Tibial artery (tissue), 4 donors: Measurements from ENCODE around the gene TMEM128.

Experiments used
- DNase-seq, 2 donors: peaks; one replicate each; pipeline ENCODE4 v3.0.0-alpha.2; 2019
- H3K27ac ChIP-seq, 2 donors: fragments of 200-600 bp; sonication (generic) in 1 of 2; 1 replicate in 1 of 2; 2 replicates in 1 of 2; pipeline ENCODE4 v1.5.1; 2018 to 2019; ENCODE audit warnings: mild to moderate bottlenecking in 1 of 2
- H3K27me3 ChIP-seq, 2 donors: fragments of 200-600 bp; sonication (generic) in 1 of 2; one replicate each; pipeline versions ENCODE4 v1.5.1 to v1.6.0; 2016 to 2019
- H3K36me3 ChIP-seq, 3 donors: fragments of 200-600 bp; sonication (generic) in 2 of 3; one replicate each; pipeline ENCODE4 v1.5.1; 2016 to 2019; ENCODE audit warnings: mild to moderate bottlenecking in 2 of 3
- H3K4me1 ChIP-seq, 4 donors: fragments of 200-600 bp; sonication (generic) in 2 of 4; 1 replicate in 3 of 4; 2 replicates in 1 of 4; pipeline ENCODE4 v1.5.1; 2016 to 2019
- H3K4me3 ChIP-seq, 2 donors: fragments of 200-600 bp; sonication (generic) in 1 of 2; 1 replicate in 1 of 2; 2 replicates in 1 of 2; pipeline ENCODE4 v1.5.1; 2018 to 2019; ENCODE audit warnings: mild to moderate bottlenecking in 2 of 2
- H3K9me3 ChIP-seq, 3 donors: fragments of 200-600 bp; sonication (generic) in 1 of 3; one replicate each; pipeline ENCODE4 v1.5.1; 2016 to 2019
- CTCF ChIP-seq, 2 experiments: fragments of 200-600 bp in 1 of 2; fragments of 450-650 bp in 1 of 2; IDR thresholded peaks; one replicate each; pipeline ENCODE4 v1.5.1; 2017 to 2019; ENCODE audit warnings: antibody characterized with exemption in 2 of 2, mild to moderate bottlenecking in 1 of 2, moderate library complexity in 1 of 2
- intact Hi-C: fragments of 100-400 bp; cut with DNase I; formaldehyde crosslinking; loops from one replicate; pipeline ENCODE4 v1.15.0; 2023; ENCODE audit warnings: low total_unique reads

The TMEM128 gene

GRCh38 chr4:4233610-4234009 is 14.4 kb downstream of the TMEM128 start:
- peaks cover 0 to 7% of the 10 kb centered on the region in 2 donors for H3K27me3 ChIP-seq
- H3K4me3 ChIP-seq: no peak overlapping the region
- peaks cover 16 to 43% (median 39%) of the 10 kb centered on the region in 3 donors for H3K36me3 ChIP-seq
- no peak for TF ChIP-seq CTCF (IDR thresholded peaks at IDR 0.05)
- no peaks in the 10 kb centered on the region for H3K4me1 ChIP-seq
- H3K27ac ChIP-seq: no peak overlapping the region
- intact Hi-C loops: no loop called here
- peaks cover 0 to 10% (median 0%) of the 10 kb centered on the region in 3 donors for H3K9me3 ChIP-seq
- DNase-seq: no peak

GRCh38 chr4:4228356-4228668 is 19.7 kb downstream of the TMEM128 start:
- Histone ChIP-seq H3K9me3 (peaks cover 0 to 2% (median 0%) of the 10 kb centered on the region in 3 donors), H3K27ac (no peak overlapping the region), H3K27me3 (peaks cover 0 to 45% of the 10 kb centered on the region in 2 donors), H3K36me3 (no peaks in the 10 kb centered on the region), H3K4me1 (peaks cover 0 to 3% (median 0%) of the 10 kb centered on the region in 4 donors), H3K4me3 (no peak overlapping the region)
- DNase-seq: no peak
- intact Hi-C loops: no loop called here
- no peak for TF ChIP-seq CTCF (IDR thresholded peaks at IDR 0.05)

- peaks cover 0 to 3% (median 0%) of the 10 kb centered on the region in 4 donors for H3K4me1 ChIP-seq
- no peaks in the 10 kb centered on the region for H3K36me3 ChIP-seq
- no peak overlapping the region for H3K4me3 ChIP-seq
- no peaks in the 10 kb centered on the region for H3K9me3 ChIP-seq
- DNase-seq: no peak
- intact Hi-C loops: no loop called here
- peaks cover 0 to 46% of the 10 kb centered on the region in 2 donors for H3K27me3 ChIP-seq
- H3K27ac ChIP-seq: no peak overlapping the region
- TF ChIP-seq CTCF (IDR thresholded peaks at IDR 0.05): no peak
These were observed 20.3 kb downstream of the TMEM128 start for GRCh38 chr4:4227510-4228355.

- no peak within 1 kb of the TSS for H3K27ac ChIP-seq
- H3K9me3 ChIP-seq: no peaks in the 10 kb centered on the region
- H3K4me3 ChIP-seq: no peak within 1 kb of the TSS
- H3K36me3 ChIP-seq: no peaks in the 10 kb centered on the region
- intact Hi-C loops: no loop called here
- no peak for DNase-seq
- TF ChIP-seq CTCF (IDR thresholded peaks at IDR 0.05): no peak
- H3K4me1 ChIP-seq: peaks cover 0 to 3% (median 0%) of the 10 kb centered on the region in 4 donors
- peaks cover 0 to 47% of the 10 kb centered on the region in 2 donors for H3K27me3 ChIP-seq
These were observed 21.2 kb downstream of the TMEM128 start, which contains the start of gene OTOP1 for GRCh38 chr4:4226606-4227438. Gene OTOP1, minus strand, starts transcription at chr4:4226929. Its CDS starts 65 bp downstream, at chr4:4226864.

- Histone ChIP-seq H3K9me3 (no peaks in the 10 kb centered on the region), H3K27me3 (peaks cover 0 to 49% of the 10 kb centered on the region in 2 donors), H3K36me3 (no peaks in the 10 kb centered on the region), H3K27ac (no peak overlapping the region), H3K4me3 (no peak overlapping the region), H3K4me1 (peaks cover 0 to 3% (median 0%) of the 10 kb centered on the region in 4 donors)
- intact Hi-C loops: no loop called here
- TF ChIP-seq CTCF (IDR thresholded peaks at IDR 0.05): no peak
- no peak for DNase-seq
These were observed 22.0 kb downstream of the TMEM128 start for GRCh38 chr4:4225915-4226605.
